IMR-90 (cell line): ENCODE measurements around the gene MCM6.

Experiments used
- BHLHE40 ChIP-seq: fragments of 150-350 bp; IDR thresholded peaks from 2 replicates; pipeline ENCODE4 v1.6.1; 2016; ENCODE audit warnings: mild to moderate bottlenecking, low read depth, low read length
- CEBPB ChIP-seq: IDR thresholded peaks from 2 replicates; pipeline ENCODE4 v1.6.1; 2012; ENCODE audit warnings: low read depth, low read length, improper control_type of control experiment
- MAFK ChIP-seq: IDR thresholded peaks from 2 replicates; pipeline ENCODE4 v1.6.1; 2012; ENCODE audit warnings: low read depth, low read length, improper control_type of control experiment
- MXI1 ChIP-seq: IDR thresholded peaks from 2 replicates; pipeline ENCODE4 v1.6.1; 2012; ENCODE audit warnings: low read depth, mild to moderate bottlenecking, low read length, moderate library complexity, borderline replicate concordance
- POLR2A ChIP-seq: IDR thresholded peaks from 2 replicates; pipeline ENCODE4 v1.6.1; 2012; ENCODE audit warnings: mild to moderate bottlenecking, low read depth, low read length
- RAD21 ChIP-seq: IDR thresholded peaks from 2 replicates; pipeline ENCODE4 v1.6.1; 2012; ENCODE audit warnings: low read length, improper control_type of control experiment
- RFX5 ChIP-seq: IDR thresholded peaks from 2 replicates; pipeline ENCODE4 v1.8.0; 2012; ENCODE audit warnings: low read depth, mild to moderate bottlenecking, low read length, moderate library complexity
- SMC3 ChIP-seq: fragments of 150-350 bp; IDR thresholded peaks from 2 replicates; pipeline ENCODE4 v1.6.1; 2016; ENCODE audit warnings: low read depth, mild to moderate bottlenecking, antibody characterized with exemption, low read length, moderate library complexity
- TF ChIP-seq, protein P1 (sequence below): conservative IDR thresholded peaks from 2 replicates; pipeline ENCODE4 v1.5.1; 2012; ENCODE audit warnings: mild to moderate bottlenecking, low read depth, low read length, improper control_type of control experiment
- TF ChIP-seq, protein P2 (sequence below): fragments of 150-350 bp; IDR thresholded peaks from 2 replicates; pipeline ENCODE4 v1.6.1; 2016; ENCODE audit warnings: low read depth, mild to moderate bottlenecking, low read length, moderate library complexity, borderline replicate concordance
- TF ChIP-seq, protein P3 (sequence below): fragments of 150-350 bp; IDR thresholded peaks from 2 replicates; pipeline ENCODE4 v1.6.1; 2017; ENCODE audit warnings: mild to moderate bottlenecking, antibody characterized with exemption, low read length, low read depth

DNA sequence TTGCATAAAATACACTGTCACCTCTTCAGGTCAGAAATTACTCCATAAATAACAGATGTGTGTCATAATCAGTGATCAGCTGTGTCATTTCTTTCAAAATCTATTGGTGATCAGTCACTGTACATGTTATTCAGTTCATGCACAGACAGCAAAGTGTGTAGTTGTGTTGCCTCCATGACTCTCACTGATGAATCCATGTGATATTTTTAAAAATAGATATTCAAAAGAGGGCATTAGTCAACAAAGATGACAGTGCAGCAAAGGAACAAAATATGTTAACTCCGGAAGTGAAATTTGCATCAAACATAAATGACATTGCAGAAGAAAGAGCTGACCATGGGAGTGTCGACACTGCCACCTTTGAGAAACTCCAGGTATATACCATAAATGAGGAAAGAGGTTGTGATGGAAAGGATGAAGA, 17.1 kb upstream of the MCM6 start:
- no peak for TF ChIP-seq RFX5
- TF ChIP-seq, protein P1, sequence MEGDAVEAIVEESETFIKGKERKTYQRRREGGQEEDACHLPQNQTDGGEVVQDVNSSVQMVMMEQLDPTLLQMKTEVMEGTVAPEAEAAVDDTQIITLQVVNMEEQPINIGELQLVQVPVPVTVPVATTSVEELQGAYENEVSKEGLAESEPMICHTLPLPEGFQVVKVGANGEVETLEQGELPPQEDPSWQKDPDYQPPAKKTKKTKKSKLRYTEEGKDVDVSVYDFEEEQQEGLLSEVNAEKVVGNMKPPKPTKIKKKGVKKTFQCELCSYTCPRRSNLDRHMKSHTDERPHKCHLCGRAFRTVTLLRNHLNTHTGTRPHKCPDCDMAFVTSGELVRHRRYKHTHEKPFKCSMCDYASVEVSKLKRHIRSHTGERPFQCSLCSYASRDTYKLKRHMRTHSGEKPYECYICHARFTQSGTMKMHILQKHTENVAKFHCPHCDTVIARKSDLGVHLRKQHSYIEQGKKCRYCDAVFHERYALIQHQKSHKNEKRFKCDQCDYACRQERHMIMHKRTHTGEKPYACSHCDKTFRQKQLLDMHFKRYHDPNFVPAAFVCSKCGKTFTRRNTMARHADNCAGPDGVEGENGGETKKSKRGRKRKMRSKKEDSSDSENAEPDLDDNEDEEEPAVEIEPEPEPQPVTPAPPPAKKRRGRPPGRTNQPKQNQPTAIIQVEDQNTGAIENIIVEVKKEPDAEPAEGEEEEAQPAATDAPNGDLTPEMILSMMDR: no peak
- no peak for TF ChIP-seq POLR2A
- TF ChIP-seq, protein P2, sequence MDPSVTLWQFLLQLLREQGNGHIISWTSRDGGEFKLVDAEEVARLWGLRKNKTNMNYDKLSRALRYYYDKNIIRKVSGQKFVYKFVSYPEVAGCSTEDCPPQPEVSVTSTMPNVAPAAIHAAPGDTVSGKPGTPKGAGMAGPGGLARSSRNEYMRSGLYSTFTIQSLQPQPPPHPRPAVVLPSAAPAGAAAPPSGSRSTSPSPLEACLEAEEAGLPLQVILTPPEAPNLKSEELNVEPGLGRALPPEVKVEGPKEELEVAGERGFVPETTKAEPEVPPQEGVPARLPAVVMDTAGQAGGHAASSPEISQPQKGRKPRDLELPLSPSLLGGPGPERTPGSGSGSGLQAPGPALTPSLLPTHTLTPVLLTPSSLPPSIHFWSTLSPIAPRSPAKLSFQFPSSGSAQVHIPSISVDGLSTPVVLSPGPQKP: no peak
- TF ChIP-seq BHLHE40: no peak
- TF ChIP-seq CEBPB: no peak
- TF ChIP-seq RAD21: no peak
- no peak for TF ChIP-seq SMC3
- TF ChIP-seq, protein P3, sequence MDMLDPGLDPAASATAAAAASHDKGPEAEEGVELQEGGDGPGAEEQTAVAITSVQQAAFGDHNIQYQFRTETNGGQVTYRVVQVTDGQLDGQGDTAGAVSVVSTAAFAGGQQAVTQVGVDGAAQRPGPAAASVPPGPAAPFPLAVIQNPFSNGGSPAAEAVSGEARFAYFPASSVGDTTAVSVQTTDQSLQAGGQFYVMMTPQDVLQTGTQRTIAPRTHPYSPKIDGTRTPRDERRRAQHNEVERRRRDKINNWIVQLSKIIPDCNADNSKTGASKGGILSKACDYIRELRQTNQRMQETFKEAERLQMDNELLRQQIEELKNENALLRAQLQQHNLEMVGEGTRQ: no peak
- no peak for TF ChIP-seq MXI1
- TF ChIP-seq MAFK: no peak
